Transverse colon (tissue), 4 donors: ENCODE results near the gene KIAA0408. TPM values are rescaled to one million over a fixed set of nuclear protein-coding genes. Genes with fewer than 3 reads are reported as not detected.

Source experiments
- DNase-seq: peaks from one replicate; pipeline ENCODE4 v3.0.0-alpha.2; 2019
- H3K27ac ChIP-seq, 4 donors: fragments of 200-600 bp; sonication (generic); 2 replicates each; pipeline ENCODE4 v1.5.1; 2016 to 2018; ENCODE audit warnings: inconsistent platforms in 4 of 4
- H3K27me3 ChIP-seq: fragments of 200-600 bp; sonication (generic); 2 replicates; pipeline ENCODE4 v1.5.1; 2017; ENCODE audit warnings: inconsistent platforms
- H3K36me3 ChIP-seq, 4 donors: fragments of 200-600 bp; sonication (generic); 2 replicates each; pipeline ENCODE4 v1.5.1; 2017 to 2019; ENCODE audit warnings: inconsistent platforms in 4 of 4
- H3K4me1 ChIP-seq, 4 donors: fragments of 200-600 bp; sonication (generic); 2 replicates each; pipeline ENCODE4 v1.5.1; 2017 to 2020; ENCODE audit warnings: inconsistent platforms in 4 of 4
- H3K4me3 ChIP-seq, 4 donors: fragments of 200-600 bp; sonication (generic); 1 replicate in 1 of 4; 2 replicates in 3 of 4; pipeline versions ENCODE4 v1.5.1 to v1.6.1; 2017 to 2019; ENCODE audit warnings: inconsistent platforms in 4 of 4
- H3K9me3 ChIP-seq, 2 donors: fragments of 200-600 bp; sonication (generic); 2 replicates each; pipeline ENCODE4 v1.5.1; 2017 to 2019; ENCODE audit warnings: inconsistent platforms in 2 of 2
- CTCF ChIP-seq, 5 experiments: fragments of 200-600 bp in 3 of 5; fragments of 450-650 bp in 2 of 5; sonication (generic) in 3 of 5; IDR thresholded peaks; 1 replicate in 2 of 5; 2 replicates in 3 of 5; pipeline ENCODE4 v1.5.1; 2016 to 2017; ENCODE audit warnings: antibody characterized with exemption in 5 of 5, inconsistent platforms in 3 of 5, mild to moderate bottlenecking in 2 of 5, moderate library complexity in 1 of 5
- EP300 ChIP-seq: sonication (generic); formaldehyde crosslinking; IDR thresholded peaks from one replicate; pipeline ENCODE4 v1.6.1; 2017; ENCODE audit warnings: antibody characterized with exemption, low read depth
- POLR2A ChIP-seq: fragments of 450-650 bp; IDR thresholded peaks from one replicate; pipeline ENCODE4 v1.6.1; 2016; ENCODE audit warnings: antibody characterized with exemption, mild to moderate bottlenecking, moderate library complexity
- POLR2AphosphoS5 ChIP-seq, 3 donors: sonication (generic); formaldehyde crosslinking; IDR thresholded peaks; one replicate each; pipeline ENCODE4 v1.6.1; 2016; ENCODE audit warnings: antibody characterized with exemption in 3 of 3
- WGBS, 2 donors: methylation state at CpG; one replicate each; pipeline ENCODE4 v1.1.5; 2018; ENCODE audit warnings: low coverage in 1 of 2; 5-methylcytosine and 5-hydroxymethylcytosine counted together
- in situ Hi-C, 4 donors: fragments of 200-750 bp; cut with MboI; loops; one replicate each; pipeline versions ENCODE4 v1.15.0 to v1.15.1; 2017; ENCODE audit warnings: low sequenced_read_pairs in 3 of 4, low pct_ligation_motif_present in 1 of 4, low pct_unique_long_range_greater_than_20kb in 1 of 4
- intact Hi-C: fragments of 100-400 bp; cut with DNase I; formaldehyde crosslinking; loops from one replicate; pipeline ENCODE4 v1.15.1; 2023; ENCODE audit warnings: low total_unique reads
- total RNA-seq, 4 donors: library from RNA; depleted of rRNA; stranded (reverse); fragments of >200 nt; gene quantifications; one replicate each; pipeline ENCODE4 v1.1.0, GENCODE V29; 2016

Gene KIAA0408
- total RNA-seq, 4 donors from 2014 or later: 4.9 to 8.9 (median 7.3) TPM

- 76 to 85% methylated on average over 2 of the region's 2 CpGs for WGBS, 2 donors
- DNase-seq: no peak
- Histone ChIP-seq H3K36me3 (no peaks in the 10 kb centered on the region), H3K9me3 (no peaks in the 10 kb centered on the region), H3K27me3 (no peaks in the 10 kb centered on the region), H3K27ac (no peak overlapping the region), H3K4me3 (no peak overlapping the region), H3K4me1 (peaks cover 0 to 4% (median 0%) of the 10 kb centered on the region in 4 donors)
- no peak for TF ChIP-seq EP300
- in situ Hi-C loops (loop anchor here in 1 of 4 donors (5.0 kb wide), 1 partner anchor 68 kb away; no protein-coding TSS in a partner anchor), intact Hi-C loops (loop anchor here (10.0 kb wide), 1 partner anchor 46 kb away; the partner anchor contains the start of gene MTCL3)
Measured at GRCh38 chr6:127468936-127469335, 9.7 kb upstream of the KIAA0408 start.

GRCh38 chr6:127466416-127466815, 7.2 kb upstream of the KIAA0408 start:
- Histone ChIP-seq H3K9me3 (no peaks in the 10 kb centered on the region), H3K36me3 (no peaks in the 10 kb centered on the region), H3K27ac (no peak overlapping the region), H3K27me3 (no peaks in the 10 kb centered on the region), H3K4me1 (peaks cover 0 to 12% (median 0%) of the 10 kb centered on the region in 4 donors), H3K4me3 (no peak overlapping the region)
- intact Hi-C loops (loop anchor here (10.0 kb wide), 1 partner anchor 48 kb away; the partner anchor contains the start of gene MTCL3), in situ Hi-C loops (loop anchor here in 1 of 4 donors (5.0 kb wide), 1 partner anchor 71 kb away; no protein-coding TSS in a partner anchor)
- TF ChIP-seq POLR2AphosphoS5 (IDR thresholded peaks at IDR 0.05): no peak
- no peak for TF ChIP-seq CTCF (IDR thresholded peaks at IDR 0.05)
- TF ChIP-seq EP300: no peak
- TF ChIP-seq POLR2A: no peak
- WGBS, 2 donors: 80 to 81% methylated on average over 5 of the region's 5 CpGs
- DNase-seq: no peak

- intact Hi-C loops: loop anchor here (10.0 kb wide), 1 partner anchor 50 kb away; the partner anchor contains the start of gene MTCL3
Measured at GRCh38 chr6:127464881-127465459, 5.8 kb upstream of the KIAA0408 start.

GRCh38 chr6:127464161-127464880, 5.1 kb upstream of the KIAA0408 start:
- peak overlapping the region; percentile 5 to 73 (median 60) for H3K27ac ChIP-seq
- in situ Hi-C loops: loop anchor here in 1 of 4 donors (5.0 kb wide), 1 partner anchor 83 kb away; no protein-coding TSS in a partner anchor
- no peak overlapping the region for H3K4me3 ChIP-seq
- intact Hi-C loops: loop anchor here (10.0 kb wide), 1 partner anchor 50 kb away; the partner anchor contains the start of gene MTCL3
- no peaks in the 10 kb centered on the region for H3K36me3 ChIP-seq
- no peak for TF ChIP-seq POLR2A
- no peak for TF ChIP-seq EP300
- no peak for TF ChIP-seq POLR2AphosphoS5 (IDR thresholded peaks at IDR 0.05)
- TF ChIP-seq CTCF (IDR thresholded peaks at IDR 0.05): no peak
- DNase-seq: no peak
- peaks cover 0 to 12% (median 0%) of the 10 kb centered on the region in 4 donors for H3K4me1 ChIP-seq
- H3K27me3 ChIP-seq: no peaks in the 10 kb centered on the region
- no peaks in the 10 kb centered on the region for H3K9me3 ChIP-seq
- WGBS, 2 donors: 45 to 50% methylated on average over 6 of the region's 6 CpGs

More at GRCh38 chr6:127464881-127465459, 5.8 kb upstream of the KIAA0408 start:
- 45 to 50% methylated on average over 2 to 3 of the region's 3 CpGs for WGBS, 2 donors
- H3K27ac ChIP-seq: peak overlapping the region in 3 of 4 donors; percentile 51 to 73 (median 70)
- no peak for TF ChIP-seq POLR2AphosphoS5 (IDR thresholded peaks at IDR 0.05)
- peak; percentile 67 to 80 (median 78) for TF ChIP-seq CTCF (IDR thresholded peaks at IDR 0.05)
- no peak for TF ChIP-seq EP300
- peaks cover 0 to 12% (median 0%) of the 10 kb centered on the region in 4 donors for H3K4me1 ChIP-seq
- no peaks in the 10 kb centered on the region for H3K36me3 ChIP-seq
- H3K4me3 ChIP-seq: no peak overlapping the region
- in situ Hi-C loops: loop anchor here in 2 of 4 donors (5.0 kb wide), 2 partner anchors 72 to 82 kb away; no protein-coding TSS in a partner anchor
- H3K9me3 ChIP-seq: no peaks in the 10 kb centered on the region
- H3K27me3 ChIP-seq: no peaks in the 10 kb centered on the region
- DNase-seq: peak; percentile 68
